ENCODE measurements around the gene ZBTB7A. TPM values are rescaled to one million over a fixed set of nuclear protein-coding genes. Genes with fewer than 3 reads are reported as not detected.
A peak's percentile ranks its signal among the peaks of the same experiment; 100 is the strongest.

The ZBTB7A gene
- total RNA-seq, 2 donors from 2014 or later: 63.4 to 70.5 TPM

GRCh38 chr19:4035582-4035981 lies 31.1 kb downstream of the ZBTB7A start:
- H3K36me3 Mint-ChIP-seq: no peaks in the 10 kb centered on the region
- H3K27me3 Mint-ChIP-seq: no peaks in the 10 kb centered on the region
- H3K27ac Mint-ChIP-seq: no peak overlapping the region
- DNase-seq (ENCODE audit: low spot score) (no peak), ATAC-seq (peak in 1 of 2 donors; percentile 11)
- peaks cover 0 to 6% of the 10 kb centered on the region in 2 donors for H3K4me1 Mint-ChIP-seq (ENCODE audit: low read depth in 2 of 2)
- H3K9me3 Mint-ChIP-seq: no peaks in the 10 kb centered on the region
- no peak overlapping the region for H3K4me3 Mint-ChIP-seq

GRCh38 chr19:4035018-4035566 lies 31.6 kb downstream of the ZBTB7A start:
- no peak for DNase-seq (ENCODE audit: low spot score)
- Mint-ChIP-seq H3K27me3 (no peaks in the 10 kb centered on the region), H3K27ac (no peak overlapping the region), H3K4me1 (ENCODE audit: low read depth in 2 of 2) (peaks cover 0 to 2% of the 10 kb centered on the region in 2 donors), H3K9me3 (no peaks in the 10 kb centered on the region), H3K4me3 (no peak overlapping the region), H3K36me3 (no peaks in the 10 kb centered on the region)
- peak in 1 of 2 donors; percentile 30 for ATAC-seq

GRCh38 chr19:4034048-4035017 lies 32.4 kb downstream of the ZBTB7A start:
- Mint-ChIP-seq H3K4me3 (no peak overlapping the region), H3K27ac (no peak overlapping the region), H3K36me3 (no peaks in the 10 kb centered on the region), H3K9me3 (no peaks in the 10 kb centered on the region), H3K27me3 (no peaks in the 10 kb centered on the region), H3K4me1 (ENCODE audit: low read depth in 2 of 2) (no peaks in the 10 kb centered on the region)
- ATAC-seq: no peak
- no peak for DNase-seq (ENCODE audit: low spot score)

- H3K27ac Mint-ChIP-seq: no peak overlapping the region
- H3K4me1 Mint-ChIP-seq (ENCODE audit: low read depth in 2 of 2): no peaks in the 10 kb centered on the region
- no peaks in the 10 kb centered on the region for H3K9me3 Mint-ChIP-seq
- no peaks in the 10 kb centered on the region for H3K27me3 Mint-ChIP-seq
- no peak for ATAC-seq
- no peak for DNase-seq (ENCODE audit: low spot score)
- no peak overlapping the region for H3K4me3 Mint-ChIP-seq
- H3K36me3 Mint-ChIP-seq: no peaks in the 10 kb centered on the region
These were observed 33.4 kb downstream of the ZBTB7A start for GRCh38 chr19:4033028-4033956.

GRCh38 chr19:4032436-4032835 lies 34.3 kb downstream of the ZBTB7A start:
- no peak overlapping the region for H3K27ac Mint-ChIP-seq
- DNase-seq (ENCODE audit: low spot score) (no peak), ATAC-seq (no peak)
- H3K36me3 Mint-ChIP-seq: no peaks in the 10 kb centered on the region
- H3K27me3 Mint-ChIP-seq: no peaks in the 10 kb centered on the region
- no peak overlapping the region for H3K4me3 Mint-ChIP-seq
- no peaks in the 10 kb centered on the region for H3K4me1 Mint-ChIP-seq (ENCODE audit: low read depth in 2 of 2)
- H3K9me3 Mint-ChIP-seq: no peaks in the 10 kb centered on the region

- no peak overlapping the region for H3K27ac Mint-ChIP-seq
- H3K4me3 Mint-ChIP-seq: no peak overlapping the region
- ATAC-seq (no peak), DNase-seq (ENCODE audit: low spot score) (no peak)
- H3K9me3 Mint-ChIP-seq: no peaks in the 10 kb centered on the region
- H3K27me3 Mint-ChIP-seq: no peaks in the 10 kb centered on the region
- H3K36me3 Mint-ChIP-seq: no peaks in the 10 kb centered on the region
- H3K4me1 Mint-ChIP-seq (ENCODE audit: low read depth in 2 of 2): no peaks in the 10 kb centered on the region
These were observed 35.3 kb downstream of the ZBTB7A start for GRCh38 chr19:4031420-4031819.

GRCh38 chr19:4030981-4031380 lies 35.7 kb downstream of the ZBTB7A start:
- no peak for DNase-seq (ENCODE audit: low spot score)
- no peak for ATAC-seq
- H3K27ac Mint-ChIP-seq: no peak overlapping the region
- no peaks in the 10 kb centered on the region for H3K9me3 Mint-ChIP-seq
- H3K36me3 Mint-ChIP-seq: no peaks in the 10 kb centered on the region
- H3K4me1 Mint-ChIP-seq (ENCODE audit: low read depth in 2 of 2): no peaks in the 10 kb centered on the region
- H3K4me3 Mint-ChIP-seq: no peak overlapping the region
- no peaks in the 10 kb centered on the region for H3K27me3 Mint-ChIP-seq

GRCh38 chr19:4030552-4030951 lies 36.1 kb downstream of the ZBTB7A start:
- no peaks in the 10 kb centered on the region for H3K4me1 Mint-ChIP-seq (ENCODE audit: low read depth in 2 of 2)
- ATAC-seq: no peak
- no peak for DNase-seq (ENCODE audit: low spot score)
- no peak overlapping the region for H3K27ac Mint-ChIP-seq
- no peaks in the 10 kb centered on the region for H3K36me3 Mint-ChIP-seq
- no peaks in the 10 kb centered on the region for H3K27me3 Mint-ChIP-seq
- H3K9me3 Mint-ChIP-seq: no peaks in the 10 kb centered on the region
- H3K4me3 Mint-ChIP-seq: no peak overlapping the region

- Mint-ChIP-seq H3K36me3 (no peaks in the 10 kb centered on the region), H3K27ac (no peak overlapping the region), H3K9me3 (no peaks in the 10 kb centered on the region), H3K27me3 (no peaks in the 10 kb centered on the region), H3K4me3 (no peak overlapping the region), H3K4me1 (ENCODE audit: low read depth in 2 of 2) (no peaks in the 10 kb centered on the region)
- ATAC-seq (no peak), DNase-seq (ENCODE audit: low spot score) (no peak)
These were observed 37.5 kb downstream of the ZBTB7A start for GRCh38 chr19:4029247-4029614.

- no peak overlapping the region for H3K4me3 Mint-ChIP-seq
- ATAC-seq (no peak), DNase-seq (ENCODE audit: low spot score) (no peak)
- H3K36me3 Mint-ChIP-seq: no peaks in the 10 kb centered on the region
- no peaks in the 10 kb centered on the region for H3K4me1 Mint-ChIP-seq (ENCODE audit: low read depth in 2 of 2)
- H3K27ac Mint-ChIP-seq: no peak overlapping the region
- no peaks in the 10 kb centered on the region for H3K27me3 Mint-ChIP-seq
- no peaks in the 10 kb centered on the region for H3K9me3 Mint-ChIP-seq
These were observed 38.1 kb downstream of the ZBTB7A start for GRCh38 chr19:4028334-4029246.

- Mint-ChIP-seq H3K4me1 (ENCODE audit: low read depth in 2 of 2) (peaks cover 0 to under 1% of the 10 kb centered on the region in 2 donors), H3K36me3 (no peaks in the 10 kb centered on the region), H3K27ac (no peak overlapping the region), H3K4me3 (no peak overlapping the region), H3K27me3 (no peaks in the 10 kb centered on the region), H3K9me3 (no peaks in the 10 kb centered on the region)
- ATAC-seq: no peak
- no peak for DNase-seq (ENCODE audit: low spot score)
These were observed 39.6 kb downstream of the ZBTB7A start for GRCh38 chr19:4027146-4027545.

GRCh38 chr19:4025317-4025716 lies 41.4 kb downstream of the ZBTB7A start:
- H3K9me3 Mint-ChIP-seq: no peaks in the 10 kb centered on the region
- no peak overlapping the region for H3K27ac Mint-ChIP-seq
- H3K36me3 Mint-ChIP-seq: no peaks in the 10 kb centered on the region
- ATAC-seq (no peak), DNase-seq (ENCODE audit: low spot score) (no peak)
- H3K4me3 Mint-ChIP-seq: no peak overlapping the region
- H3K4me1 Mint-ChIP-seq (ENCODE audit: low read depth in 2 of 2): peaks cover 0 to 3% of the 10 kb centered on the region in 2 donors
- no peaks in the 10 kb centered on the region for H3K27me3 Mint-ChIP-seq
